HG02938 (cell line): ENCODE measurements around the gene PTPRT.
"Not testable (repeated sequence)": the region's sequence is repeated elsewhere in the genome, so short reads cannot be mapped to it uniquely, and the experiment has no call there.

ENCODE experiments used
- ATAC-seq: cut with Tn5 transposase; IDR thresholded peaks from one replicate; pipeline ENCODE4 v1.9.1; 2021; ENCODE audit warnings: mild to moderate bottlenecking, moderate library complexity; ENCODE audit not compliant: unreplicated experiment

The PTPRT gene

DNA sequence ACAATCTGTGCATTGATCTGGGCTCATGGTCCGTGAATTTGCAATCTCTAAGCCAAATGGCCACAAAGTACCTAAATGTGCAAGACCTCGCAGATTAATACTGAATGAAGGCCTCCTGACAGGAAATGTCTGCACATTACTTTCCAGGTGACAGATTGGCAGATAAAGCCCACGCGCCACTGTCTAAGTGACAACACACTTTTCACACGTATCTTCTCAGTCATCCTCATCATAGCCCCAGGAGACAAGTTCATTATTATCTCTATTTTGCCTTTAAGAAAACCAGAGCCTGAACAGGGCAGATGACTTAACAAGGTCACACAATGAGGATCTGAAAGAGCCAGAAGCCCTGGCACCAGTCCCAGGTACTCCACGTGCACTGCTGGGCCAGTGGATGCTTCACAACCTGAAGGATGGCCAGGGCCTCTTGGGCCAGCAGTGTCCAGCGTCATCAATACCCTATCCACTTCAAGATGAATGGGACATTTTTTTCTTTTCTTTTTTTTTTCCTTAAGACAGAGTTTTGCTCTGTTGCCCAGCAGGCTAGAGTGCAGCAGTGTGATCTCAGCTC, 266.3 kb downstream of the PTPRT start:
- no peak for ATAC-seq

DNA sequence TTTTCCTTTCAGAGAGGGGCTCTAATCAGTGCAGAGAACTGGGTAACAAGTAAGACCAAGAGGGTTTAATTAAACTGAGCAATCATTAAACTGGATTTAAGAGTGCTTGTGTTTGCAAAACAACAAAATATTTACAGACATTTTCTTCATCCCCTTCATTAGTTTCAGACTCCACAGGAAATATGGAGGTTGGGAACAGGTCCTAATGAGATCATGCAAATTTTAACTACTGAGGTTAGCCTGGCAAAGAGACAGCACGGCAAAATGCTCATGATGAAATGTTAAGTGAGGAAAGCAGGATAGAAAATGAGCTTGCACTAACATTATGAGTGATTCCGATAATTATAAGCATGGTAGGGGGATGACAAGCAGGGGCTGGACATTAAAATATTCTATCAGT, 268.9 kb downstream of the PTPRT start:
- no peak for ATAC-seq

DNA sequence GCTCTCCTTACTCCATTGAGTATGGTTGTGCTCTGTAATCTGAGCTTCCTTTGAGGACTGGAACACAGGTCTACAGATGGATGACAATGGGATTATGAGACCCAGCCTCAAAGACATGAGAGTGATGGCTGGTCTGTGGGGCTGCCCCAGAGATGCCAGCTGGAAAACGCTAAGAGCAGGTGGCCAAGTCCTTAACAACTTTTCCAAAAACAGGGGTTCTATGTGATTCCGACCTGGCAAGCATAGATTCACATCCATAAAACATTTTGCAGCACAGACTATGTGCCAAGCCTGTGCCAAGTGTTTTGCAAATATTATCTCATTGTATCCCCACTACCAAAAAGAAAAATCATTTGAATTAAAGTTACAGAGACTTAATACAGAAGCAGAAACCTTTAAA, 270.4 kb downstream of the PTPRT start:
- no peak for ATAC-seq

DNA sequence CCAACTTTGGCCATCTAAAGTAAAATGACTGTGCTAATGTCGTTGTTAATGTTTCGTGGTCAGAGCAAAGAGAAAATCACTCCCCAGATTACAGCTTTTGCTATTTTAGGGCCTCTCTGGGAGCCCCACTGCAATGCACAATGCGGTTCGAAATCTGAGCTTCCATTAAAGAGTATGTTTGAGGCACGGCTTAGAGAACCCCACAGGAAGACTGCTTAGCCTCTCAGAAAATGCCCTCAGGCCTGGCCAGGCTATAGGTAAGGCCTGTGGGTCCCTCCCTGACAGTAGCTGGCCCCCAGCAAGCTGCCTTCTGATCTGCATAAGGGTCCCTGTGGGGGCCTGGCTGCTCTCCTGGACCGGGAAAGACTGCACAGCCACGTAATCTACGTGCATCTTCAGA, 274.6 kb downstream of the PTPRT start:
- ATAC-seq: no peak

DNA sequence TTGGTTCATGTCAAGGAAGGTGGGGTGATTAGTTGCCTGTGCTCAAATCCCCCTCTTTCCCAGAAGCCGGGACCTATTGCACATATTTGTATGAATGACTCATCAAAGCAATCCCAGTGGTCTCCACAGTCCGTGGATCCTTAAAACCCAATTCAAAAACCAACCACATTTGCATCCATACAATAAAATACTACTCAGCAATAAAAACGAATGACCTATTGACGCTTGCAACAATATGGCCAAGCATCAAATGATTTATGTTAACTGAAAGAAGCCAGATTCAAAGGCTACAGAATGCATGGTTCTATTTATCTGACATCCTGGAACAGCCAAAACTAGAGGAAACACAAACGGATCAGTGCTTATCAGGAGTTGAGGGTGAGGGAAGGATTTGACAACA, 275.4 kb downstream of the PTPRT start:
- ATAC-seq: no peak

DNA sequence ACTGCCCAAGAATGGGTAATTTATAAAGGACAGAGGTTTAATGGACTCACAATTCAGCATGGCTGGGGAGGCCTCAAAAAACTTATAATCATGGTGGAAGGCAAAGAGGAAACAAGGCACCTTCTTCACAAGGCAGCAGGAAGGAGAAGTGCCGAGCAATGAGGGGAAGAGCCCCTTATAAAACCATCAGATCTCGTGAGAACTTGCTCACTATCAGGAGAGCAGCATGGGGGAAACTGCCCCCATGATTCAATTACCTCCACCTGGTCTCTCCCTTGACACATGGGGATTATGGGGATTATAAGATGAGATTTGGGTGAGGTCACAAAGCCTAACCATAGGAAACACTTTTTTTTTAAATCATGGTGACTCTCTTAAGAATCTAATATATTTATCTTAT, 278.9 kb downstream of the PTPRT start:
- not testable (repeated sequence) for ATAC-seq

DNA sequence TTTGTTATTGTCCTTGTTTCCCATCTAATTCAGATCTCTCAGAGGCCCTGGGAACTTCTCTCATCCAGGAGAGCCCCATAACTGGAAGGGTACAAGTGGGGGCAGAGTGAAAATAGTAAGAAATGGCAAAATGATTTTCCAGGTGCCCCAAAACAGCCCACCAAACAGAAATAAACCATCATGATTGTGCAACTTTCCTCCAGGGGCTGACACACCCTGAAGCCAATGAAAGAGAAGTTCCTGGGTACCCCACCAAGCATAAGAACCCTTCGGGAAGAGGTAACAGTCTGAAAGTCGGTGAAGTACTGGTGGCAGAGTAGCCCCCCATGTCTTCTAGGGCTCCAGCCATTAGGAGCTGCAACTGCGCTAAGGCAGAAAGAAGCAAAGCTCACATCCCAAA, 282.0 kb downstream of the PTPRT start:
- no peak for ATAC-seq

DNA sequence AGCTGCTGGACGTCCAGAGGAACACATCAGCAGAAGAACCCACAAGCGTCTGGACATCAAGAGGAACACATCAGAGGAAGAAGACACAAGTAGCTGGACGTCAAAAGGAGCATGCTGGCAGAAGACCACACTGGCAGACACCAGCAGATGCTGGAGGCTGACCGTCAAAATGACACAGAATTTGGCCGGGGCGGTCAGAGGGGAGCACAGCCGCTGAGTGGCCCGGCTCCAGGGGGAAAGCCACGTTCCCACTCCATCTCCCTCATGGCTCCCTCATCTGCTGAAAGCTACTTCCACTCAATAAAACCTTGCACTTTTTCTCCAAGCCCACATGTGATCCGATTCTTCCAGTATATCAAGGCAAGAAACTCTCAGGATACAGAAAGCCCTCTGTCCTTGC, 283.6 kb downstream of the PTPRT start:
- ATAC-seq: no peak

DNA sequence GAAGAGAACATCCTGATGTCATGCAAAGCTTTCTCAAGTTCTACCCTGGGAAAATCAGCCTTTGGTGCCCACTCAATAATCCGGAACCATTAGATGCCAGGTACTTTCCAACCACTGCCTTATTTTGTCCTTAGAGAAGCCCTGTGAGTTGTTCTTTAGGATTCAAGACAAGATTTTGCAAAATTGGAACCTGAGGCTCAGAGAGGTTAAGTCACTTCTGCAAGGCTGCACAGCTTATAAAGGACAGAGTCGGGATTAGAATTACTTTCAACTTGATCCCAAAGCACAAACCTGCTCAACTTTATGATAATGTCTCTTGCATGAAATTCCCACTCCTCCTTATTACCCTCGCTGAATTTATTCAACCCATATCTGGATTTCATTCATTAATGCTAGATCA, 287.2 kb downstream of the PTPRT start:
- no peak for ATAC-seq

DNA sequence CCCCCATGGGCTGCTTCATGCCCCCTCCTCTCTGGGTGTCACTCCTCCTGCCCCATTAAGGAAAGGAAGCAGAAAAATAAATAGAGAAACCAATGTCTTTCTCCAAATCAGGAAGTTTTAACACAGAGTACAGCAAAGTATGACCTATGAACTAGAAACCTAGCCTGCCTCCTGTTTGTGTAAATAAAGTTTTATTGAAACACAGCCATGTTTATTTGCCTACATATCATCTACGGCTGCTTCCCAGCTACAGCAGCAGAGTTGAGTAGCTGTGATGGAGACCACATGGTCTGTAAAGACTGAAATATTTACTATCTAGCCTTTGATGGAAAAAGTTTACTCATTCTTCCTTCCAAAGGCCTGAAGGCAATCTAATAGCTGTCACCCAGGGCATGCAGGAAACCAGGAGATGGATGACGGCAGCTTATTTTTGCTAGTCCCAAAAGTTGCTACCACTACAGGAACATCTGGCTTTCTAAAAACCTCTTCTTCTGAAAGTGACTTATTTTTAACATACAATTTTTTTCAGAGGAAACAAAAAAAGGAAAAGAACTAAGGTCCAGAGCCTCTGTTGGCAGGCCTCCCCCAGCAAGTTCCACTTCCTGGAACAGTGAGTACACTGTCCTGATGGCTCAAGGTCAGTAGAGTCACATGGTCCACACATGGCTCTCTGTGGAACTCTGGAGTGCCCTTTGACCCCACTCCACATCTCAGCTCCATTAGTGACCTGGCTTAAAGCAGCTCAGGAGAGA, 287.8 kb downstream of the PTPRT start:
- no peak for ATAC-seq

DNA sequence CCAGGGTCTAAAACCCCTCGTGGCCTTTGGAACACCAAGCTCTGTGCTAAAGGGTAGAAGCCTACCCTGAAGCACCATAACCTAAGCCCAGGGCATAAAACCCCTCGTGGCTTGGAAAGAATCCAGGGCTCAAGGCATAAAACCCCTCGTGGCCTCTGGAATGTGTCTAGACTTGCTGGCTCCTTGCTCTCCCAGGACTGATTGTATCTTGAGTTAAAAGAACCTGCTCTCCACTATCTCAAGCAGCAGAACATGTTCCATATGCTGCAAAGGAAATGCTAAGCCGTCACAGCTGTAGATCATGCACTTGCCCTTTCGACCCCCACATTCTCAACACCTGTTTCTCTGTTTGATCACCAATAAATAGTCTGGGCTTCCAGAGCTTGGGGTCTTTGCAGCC, 288.9 kb downstream of the PTPRT start:
- ATAC-seq: not testable (repeated sequence)

DNA sequence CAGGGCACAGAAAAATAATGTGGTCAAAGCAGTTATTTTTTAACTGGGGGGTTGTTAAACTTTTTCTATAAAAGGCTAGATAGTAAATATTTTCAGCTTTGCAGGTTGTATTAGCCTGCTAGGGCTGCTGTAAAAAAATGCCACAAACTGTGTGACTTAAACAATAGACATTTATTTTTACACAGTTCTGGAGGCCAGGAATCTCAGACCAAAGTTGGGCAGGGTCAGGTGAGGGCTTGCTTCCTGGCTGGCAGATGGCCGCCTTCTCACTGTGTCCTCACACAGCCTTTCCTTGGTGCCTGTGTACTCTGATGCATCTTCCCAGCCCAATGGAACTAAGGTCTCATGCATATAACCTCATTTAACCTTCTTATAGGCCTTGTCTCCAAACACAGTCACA, 294.7 kb downstream of the PTPRT start:
- ATAC-seq: no peak

DNA sequence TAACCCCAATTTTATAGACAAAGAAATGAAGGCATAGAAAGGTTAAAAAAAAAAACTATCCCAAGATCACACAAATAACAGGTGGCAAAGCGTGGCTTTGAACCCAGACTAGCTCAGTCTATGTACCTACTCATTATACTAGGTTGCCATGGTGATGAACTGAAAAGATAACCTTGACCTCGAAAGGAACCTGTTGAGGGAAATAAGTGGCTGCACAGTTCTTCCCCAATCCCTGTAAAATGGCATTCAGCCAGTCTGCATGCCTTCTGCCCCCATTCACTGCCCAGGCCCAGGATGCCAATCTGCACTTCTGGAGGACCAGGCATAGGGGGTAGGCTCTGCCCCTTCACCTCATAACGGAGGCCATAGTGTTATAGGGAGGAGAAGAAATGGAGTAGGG, 295.2 kb downstream of the PTPRT start:
- ATAC-seq: no peak

DNA sequence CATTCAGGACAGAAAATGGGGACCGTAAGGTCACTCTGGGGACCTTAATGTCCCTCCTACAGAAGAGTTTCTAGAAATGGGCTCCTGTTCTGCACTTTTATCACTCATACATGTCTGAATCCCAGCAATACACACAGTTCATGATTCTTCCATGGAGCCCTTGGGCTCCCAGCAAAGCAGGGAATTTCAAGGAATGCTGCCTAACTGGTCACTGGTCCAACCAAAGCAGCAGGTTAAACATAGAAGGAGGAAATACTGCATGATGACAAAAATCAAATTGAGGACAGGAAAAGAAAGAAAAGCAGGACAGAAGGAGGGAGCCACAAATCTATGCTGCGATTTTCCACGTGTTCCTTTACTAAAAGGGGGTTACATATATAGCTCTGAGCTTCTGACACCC, 300.2 kb downstream of the PTPRT start:
- ATAC-seq: no peak

DNA sequence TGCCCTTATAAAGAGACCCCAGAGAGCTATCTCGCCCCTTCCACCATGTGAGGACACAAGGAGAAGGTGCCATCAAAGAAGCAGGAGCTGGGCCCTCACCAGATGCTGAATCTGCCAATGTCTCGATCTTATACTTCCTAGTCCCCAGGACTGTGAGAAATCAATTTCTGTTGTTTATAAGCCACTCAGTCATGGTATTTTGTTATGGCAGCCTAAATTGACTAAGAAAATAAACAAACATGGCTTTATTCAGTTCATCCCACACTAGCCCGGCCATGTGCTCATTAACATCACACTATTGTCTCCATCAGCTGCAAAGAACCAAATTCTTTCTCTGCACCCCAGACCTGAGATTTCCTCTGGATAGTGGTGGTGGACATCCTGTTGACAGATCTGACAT, 302.4 kb downstream of the PTPRT start:
- no peak for ATAC-seq

DNA sequence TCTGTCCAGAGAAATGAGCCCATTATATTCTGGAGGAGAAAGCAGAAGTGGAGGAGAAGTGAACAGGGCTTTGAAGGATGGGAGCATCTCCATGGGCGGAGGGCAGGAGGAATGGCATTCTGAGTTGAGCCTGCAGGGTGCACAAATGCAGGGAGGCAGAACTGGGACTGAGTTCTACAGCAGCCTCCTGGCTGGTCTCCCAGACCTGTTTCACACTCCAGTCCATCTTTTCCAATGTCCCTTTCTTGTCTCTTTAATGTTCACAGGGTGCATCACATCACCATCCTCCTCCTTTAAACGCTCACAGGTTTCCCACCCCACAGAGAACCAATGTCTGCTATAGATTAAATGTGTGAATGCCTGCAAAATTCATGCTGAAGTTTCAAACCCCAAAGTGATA, 302.9 kb downstream of the PTPRT start:
- ATAC-seq: no peak

DNA sequence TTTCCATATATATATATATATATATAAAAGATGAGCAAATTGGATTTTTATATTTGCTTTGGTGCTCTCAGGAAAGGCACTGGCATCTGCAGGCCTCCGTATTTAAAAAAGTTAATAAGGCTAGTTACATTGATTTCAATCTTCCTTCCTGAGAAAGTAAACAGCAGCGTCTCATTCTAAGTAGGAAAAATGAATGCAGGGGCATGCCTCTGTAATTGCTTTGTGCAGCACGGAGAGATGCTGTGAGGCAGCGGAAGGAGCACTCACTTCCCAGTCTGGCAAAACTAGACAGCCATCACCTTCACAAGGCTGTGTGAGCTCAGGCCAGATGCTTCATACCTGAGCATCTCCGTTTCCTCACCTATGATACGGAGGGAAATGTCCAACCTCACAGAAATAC, 303.7 kb downstream of the PTPRT start:
- ATAC-seq: no peak

DNA sequence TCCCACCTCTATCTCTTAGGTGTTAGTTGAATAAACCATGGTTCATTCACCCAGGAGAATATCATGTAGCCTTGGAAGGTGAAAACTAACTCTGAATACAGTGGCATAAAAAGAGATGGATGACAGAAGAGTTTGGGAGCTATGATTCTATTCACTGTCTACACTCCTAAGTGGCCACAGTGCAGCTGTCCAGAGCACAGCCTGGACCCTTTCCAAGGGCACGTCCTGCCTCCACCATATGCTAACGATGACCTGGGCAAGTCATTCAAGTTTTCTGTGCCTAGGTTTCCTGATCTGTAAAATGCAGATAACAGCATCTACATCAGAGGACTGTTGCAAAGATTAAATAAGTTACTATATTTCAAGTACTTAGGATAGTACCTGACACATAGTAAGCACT, 314.1 kb downstream of the PTPRT start:
- ATAC-seq: no peak

DNA sequence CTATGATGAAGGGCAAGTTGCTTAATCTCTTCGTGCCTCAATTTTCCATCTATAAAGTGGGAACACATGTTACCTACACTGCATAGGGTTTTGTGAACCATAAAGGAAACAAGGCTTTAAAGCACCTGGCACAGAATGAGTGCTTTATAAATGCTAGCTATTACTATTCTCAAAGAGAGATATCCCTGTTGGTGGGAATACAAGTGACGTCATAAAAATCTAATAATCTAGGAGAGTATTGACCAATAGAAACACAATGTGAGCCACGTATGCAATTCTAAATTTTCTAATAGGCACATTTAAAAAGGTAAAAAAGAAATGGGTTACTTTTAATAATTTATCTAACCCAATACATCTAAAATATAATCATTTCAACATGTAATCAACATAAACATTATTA, 316.4 kb downstream of the PTPRT start:
- no peak for ATAC-seq

DNA sequence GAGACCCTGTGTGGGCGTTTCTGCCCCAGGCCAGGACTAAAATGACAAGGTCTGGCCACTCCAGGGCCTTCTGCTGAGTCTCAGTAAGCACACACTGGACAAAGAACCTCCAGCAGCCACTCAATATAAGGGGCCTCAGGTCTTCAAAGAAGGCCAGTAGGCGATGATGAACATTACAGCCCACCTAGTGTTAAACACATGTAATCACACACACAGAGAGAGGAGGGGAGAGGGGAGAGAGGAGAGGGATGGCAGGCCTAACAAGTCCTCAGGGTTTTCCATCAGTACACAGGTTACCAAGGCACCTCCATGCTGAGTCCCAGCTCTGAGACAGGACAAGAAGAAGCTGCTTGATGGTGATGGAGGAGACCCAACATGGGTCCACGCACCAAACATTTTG, 325.6 kb downstream of the PTPRT start:
- ATAC-seq: no peak

DNA sequence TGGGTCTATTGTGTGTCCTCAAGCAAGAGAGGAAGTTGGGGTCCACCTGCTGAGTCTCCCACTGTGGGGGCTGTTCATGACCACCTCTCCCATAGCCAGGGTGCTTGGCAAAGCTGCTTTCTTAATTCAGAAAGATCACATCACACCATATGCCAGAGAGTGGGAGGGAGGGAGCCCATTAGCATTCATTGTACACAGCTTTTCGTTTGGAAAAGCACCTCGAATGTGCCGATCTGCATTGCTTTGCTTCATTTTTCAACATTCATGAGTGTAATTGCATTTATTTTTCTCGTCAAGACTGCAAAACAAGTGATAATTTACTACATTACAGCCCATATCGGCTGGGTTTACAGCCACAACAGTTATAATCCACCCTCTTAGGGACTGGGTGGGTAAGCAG, 327.3 kb downstream of the PTPRT start:
- no peak for ATAC-seq

DNA sequence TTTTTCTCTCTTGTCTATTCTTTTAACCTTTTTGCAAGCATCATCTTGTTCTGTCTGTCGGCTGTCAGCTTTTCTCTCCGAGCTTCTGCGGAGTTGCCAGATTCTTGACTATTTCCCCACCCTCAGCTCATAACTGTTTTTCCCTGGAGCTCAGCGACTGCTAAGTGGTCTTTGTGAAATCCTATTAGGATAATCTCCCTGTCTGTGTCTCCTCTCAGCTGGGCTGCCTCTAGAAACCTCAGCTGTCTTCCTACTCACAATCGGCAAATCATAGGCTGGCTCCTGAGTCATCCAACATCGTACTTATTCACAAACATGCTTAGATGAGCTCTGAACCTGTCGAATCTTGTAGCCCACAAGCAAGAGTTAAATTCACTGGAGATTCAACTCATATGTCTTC, 332.3 kb downstream of the PTPRT start:
- ATAC-seq: no peak

DNA sequence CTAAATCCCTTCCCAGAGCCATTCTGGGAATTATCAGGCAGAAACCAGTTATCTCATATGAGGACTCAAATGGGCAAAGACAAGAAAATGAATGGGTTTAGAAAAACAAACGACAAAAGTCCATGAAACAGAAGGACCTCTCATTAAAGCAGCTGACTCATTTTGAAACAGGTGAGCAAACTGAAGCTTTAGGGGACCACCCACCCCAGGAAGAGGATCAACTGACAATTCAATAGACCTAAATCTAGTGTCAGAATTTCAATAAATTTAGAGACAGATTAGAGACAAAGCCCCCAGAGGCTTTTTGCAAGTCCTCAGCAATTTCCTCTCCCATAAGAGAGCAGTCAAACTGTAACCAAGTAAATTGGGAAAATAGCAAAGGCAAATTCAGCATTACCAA, 333.8 kb downstream of the PTPRT start:
- no peak for ATAC-seq
